ENCODE results near the gene EML6.

GRCh38 chr2:54969295-54969939, 246.0 kb downstream of the EML6 start:
- no peak for TF ChIP-seq POLR2A (IDR thresholded peaks at IDR 0.05)
- TF ChIP-seq, protein P1, sequence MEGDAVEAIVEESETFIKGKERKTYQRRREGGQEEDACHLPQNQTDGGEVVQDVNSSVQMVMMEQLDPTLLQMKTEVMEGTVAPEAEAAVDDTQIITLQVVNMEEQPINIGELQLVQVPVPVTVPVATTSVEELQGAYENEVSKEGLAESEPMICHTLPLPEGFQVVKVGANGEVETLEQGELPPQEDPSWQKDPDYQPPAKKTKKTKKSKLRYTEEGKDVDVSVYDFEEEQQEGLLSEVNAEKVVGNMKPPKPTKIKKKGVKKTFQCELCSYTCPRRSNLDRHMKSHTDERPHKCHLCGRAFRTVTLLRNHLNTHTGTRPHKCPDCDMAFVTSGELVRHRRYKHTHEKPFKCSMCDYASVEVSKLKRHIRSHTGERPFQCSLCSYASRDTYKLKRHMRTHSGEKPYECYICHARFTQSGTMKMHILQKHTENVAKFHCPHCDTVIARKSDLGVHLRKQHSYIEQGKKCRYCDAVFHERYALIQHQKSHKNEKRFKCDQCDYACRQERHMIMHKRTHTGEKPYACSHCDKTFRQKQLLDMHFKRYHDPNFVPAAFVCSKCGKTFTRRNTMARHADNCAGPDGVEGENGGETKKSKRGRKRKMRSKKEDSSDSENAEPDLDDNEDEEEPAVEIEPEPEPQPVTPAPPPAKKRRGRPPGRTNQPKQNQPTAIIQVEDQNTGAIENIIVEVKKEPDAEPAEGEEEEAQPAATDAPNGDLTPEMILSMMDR (IDR thresholded peaks at IDR 0.05): no peak

All from Peyer's patch (tissue), 4 donors.